Neural crest cell (in vitro differentiated cells): ENCODE results near the gene MRPS27. TPM values are rescaled to one million over a fixed set of nuclear protein-coding genes. Genes with fewer than 3 reads are reported as not detected.

ENCODE experiments used
- DNase-seq: peaks from one replicate; pipeline ENCODE4 v3.0.0; 2021; ENCODE audit warnings: low read depth, mixed read lengths, low spot score
- H3K27ac Mint-ChIP-seq: one replicate; pipeline ENCODE4 v1.8.0; 2021; ENCODE audit warnings: mild to moderate bottlenecking, mixed read lengths; ENCODE audit not compliant: unreplicated experiment
- H3K27me3 Mint-ChIP-seq: 2 replicates; pipeline ENCODE4 v1.8.0; 2021; ENCODE audit warnings: low read depth, mild to moderate bottlenecking, mixed read lengths
- H3K36me3 Mint-ChIP-seq: 2 replicates; pipeline ENCODE4 v1.8.0; 2021; ENCODE audit warnings: low read depth, mild to moderate bottlenecking, mixed read lengths
- H3K4me1 Mint-ChIP-seq: 2 replicates; pipeline ENCODE4 v1.8.0; 2021; ENCODE audit warnings: mixed read lengths
- H3K4me3 Mint-ChIP-seq: one replicate; pipeline ENCODE4 v1.8.0; 2021; ENCODE audit warnings: mild to moderate bottlenecking, mixed read lengths
- H3K9me3 Mint-ChIP-seq: 2 replicates; pipeline ENCODE4 v1.8.0; 2021; ENCODE audit warnings: mixed read lengths
- CTCF ChIP-seq: fragments of 200-600 bp; sonication (generic); conservative IDR thresholded peaks from 2 replicates; pipeline ENCODE4 v1.5.0; 2021; ENCODE audit warnings: antibody characterized with exemption, mild to moderate bottlenecking
- total RNA-seq: library from RNA; stranded (reverse); gene quantifications from 2 replicates; pipeline ENCODE4 v1.2.1, GENCODE V29; 2021

Gene MRPS27
- total RNA-seq, 1 donor from 2014 or later: 86.5 TPM

- no peak for TF ChIP-seq CTCF
- peaks cover 7% of the 10 kb centered on the region for H3K36me3 Mint-ChIP-seq
- no peak overlapping the region for H3K27ac Mint-ChIP-seq
- DNase-seq: no peak
- H3K9me3 Mint-ChIP-seq: no peaks in the 10 kb centered on the region
- no peaks in the 10 kb centered on the region for H3K27me3 Mint-ChIP-seq
- H3K4me1 Mint-ChIP-seq: no peaks in the 10 kb centered on the region
- no peak overlapping the region for H3K4me3 Mint-ChIP-seq
These were observed 27.8 kb upstream of the MRPS27 start for GRCh38 chr5:72347801-72348308.

GRCh38 chr5:72346398-72346797 is 26.4 kb upstream of the MRPS27 start:
- no peaks in the 10 kb centered on the region for H3K4me1 Mint-ChIP-seq
- no peak for DNase-seq
- H3K27me3 Mint-ChIP-seq: no peaks in the 10 kb centered on the region
- H3K9me3 Mint-ChIP-seq: no peaks in the 10 kb centered on the region
- TF ChIP-seq CTCF: no peak
- H3K4me3 Mint-ChIP-seq: no peak overlapping the region
- peaks cover 7% of the 10 kb centered on the region for H3K36me3 Mint-ChIP-seq
- no peak overlapping the region for H3K27ac Mint-ChIP-seq

GRCh38 chr5:72338689-72339209 is 18.7 kb upstream of the MRPS27 start:
- Mint-ChIP-seq H3K4me3 (no peak overlapping the region), H3K27ac (peak overlapping the region; percentile 39)

GRCh38 chr5:72337159-72337558 is 17.1 kb upstream of the MRPS27 start:
- no peak for DNase-seq
- TF ChIP-seq CTCF: no peak
- peaks cover 16% of the 10 kb centered on the region for H3K36me3 Mint-ChIP-seq
- H3K4me1 Mint-ChIP-seq: peaks cover 7% of the 10 kb centered on the region
- H3K9me3 Mint-ChIP-seq: no peaks in the 10 kb centered on the region
- no peak overlapping the region for H3K4me3 Mint-ChIP-seq
- H3K27ac Mint-ChIP-seq: no peak overlapping the region
- H3K27me3 Mint-ChIP-seq: no peaks in the 10 kb centered on the region

More at GRCh38 chr5:72338689-72339209, 18.7 kb upstream of the MRPS27 start:
- no peak for TF ChIP-seq CTCF
- H3K4me1 Mint-ChIP-seq: peaks cover 7% of the 10 kb centered on the region
- H3K9me3 Mint-ChIP-seq: no peaks in the 10 kb centered on the region
- no peak for DNase-seq
- H3K27me3 Mint-ChIP-seq: no peaks in the 10 kb centered on the region
- H3K36me3 Mint-ChIP-seq: peaks cover 15% of the 10 kb centered on the region

- DNase-seq: no peak
- Mint-ChIP-seq H3K36me3 (peaks cover 27% of the 10 kb centered on the region), H3K4me3 (no peak overlapping the region), H3K9me3 (no peaks in the 10 kb centered on the region), H3K4me1 (no peaks in the 10 kb centered on the region), H3K27me3 (no peaks in the 10 kb centered on the region), H3K27ac (no peak overlapping the region)
- no peak for TF ChIP-seq CTCF
These were observed 10.7 kb upstream of the MRPS27 start for GRCh38 chr5:72330712-72331111.
